A673 (cell line): ENCODE measurements around the gene PRDM16. TPM values are rescaled to one million over a fixed set of nuclear protein-coding genes. Genes with fewer than 3 reads are reported as not detected.

Source experiments
- BruUV-seq: library from RNA; stranded (reverse); fragments of 400-500 nt; replicated peaks from 2 replicates; lab custom pipeline; 2021; lab: Mats Ljungman, UMichigan
- CTCF ChIA-PET: fragments of 300-600 bp; sonication (Branson Sonifier 250); formaldehyde crosslinking; loops from one replicate; lab custom pipeline; 2022; ENCODE audit warnings: antibody characterized with exemption; lab: Charles Lee
- POLR2A ChIA-PET: fragments of 300-600 bp; sonication (Branson Sonifier 250); formaldehyde crosslinking; loops from one replicate; lab custom pipeline; 2022; ENCODE audit warnings: antibody characterized with exemption; ENCODE audit not compliant: low non-redundant PET; lab: Charles Lee
- DNase-seq: peaks from one replicate; pipeline ENCODE4 v3.0.0-alpha.2; 2015; ENCODE audit warnings: low spot score
- H3K27ac ChIP-seq: fragments of 200-600 bp; sonication (generic); 2 replicates; pipeline ENCODE4 v1.5.1; 2016; ENCODE audit warnings: mixed run types, low read depth, mild to moderate bottlenecking, mixed read lengths, antibody characterized with exemption, low read length; ENCODE audit not compliant: poor library complexity, severe bottlenecking
- H3K27me3 ChIP-seq: fragments of 200-600 bp; sonication (generic); replicated peaks from 2 replicates; pipeline ENCODE4 v1.6.1; 2017; ENCODE audit warnings: mixed run types, low read depth, mild to moderate bottlenecking, mixed read lengths, antibody characterized with exemption, low read length; ENCODE audit not compliant: insufficient read depth, poor library complexity
- H3K36me3 ChIP-seq: fragments of 200-600 bp; sonication (generic); 2 replicates; pipeline ENCODE4 v1.6.1; 2016; ENCODE audit warnings: mixed run types, mild to moderate bottlenecking, mixed read lengths, antibody characterized with exemption, low read length; ENCODE audit not compliant: insufficient read depth, poor library complexity, severe bottlenecking
- H3K4me1 ChIP-seq: fragments of 200-600 bp; sonication (generic); 2 replicates; pipeline ENCODE4 v1.6.1; 2017; ENCODE audit warnings: mixed run types, mild to moderate bottlenecking, mixed read lengths, antibody characterized with exemption, low read length; ENCODE audit not compliant: insufficient read depth, poor library complexity, severe bottlenecking
- H3K4me3 ChIP-seq: fragments of 200-600 bp; sonication (generic); 2 replicates; pipeline ENCODE4 v1.5.1; 2016; ENCODE audit warnings: low read depth, mixed run types, mild to moderate bottlenecking, mixed read lengths, low read length; ENCODE audit not compliant: poor library complexity, severe bottlenecking
- H3K9me3 ChIP-seq: fragments of 200-600 bp; sonication (generic); 2 replicates; pipeline ENCODE4 v1.6.1; 2016; ENCODE audit warnings: mixed run types, low read depth, mild to moderate bottlenecking, mixed read lengths, antibody characterized with exemption, low read length; ENCODE audit not compliant: poor library complexity, severe bottlenecking
- CTCF ChIP-seq: fragments of 300-800, 200-600 bp; sonication (generic); conservative IDR thresholded peaks from 2 replicates; pipeline ENCODE4 v1.5.1; 2017; ENCODE audit warnings: low read depth, mild to moderate bottlenecking, antibody characterized with exemption, low read length, moderate library complexity, mixed read lengths
- EZH2 ChIP-seq: fragments of 200-600 bp; sonication (generic); IDR thresholded peaks from 2 replicates; pipeline ENCODE4 v1.6.1; 2017; ENCODE audit warnings: borderline replicate concordance, low read depth, mild to moderate bottlenecking, mixed read lengths, antibody characterized with exemption, low read length; ENCODE audit not compliant: poor library complexity, severe bottlenecking
- intact Hi-C: fragments of 100-400 bp; cut with micrococcal nuclease; formaldehyde crosslinking; loops from one replicate; pipeline ENCODE4 v1.10.0; 2022; ENCODE audit not compliant: unreplicated experiment
- total RNA-seq: library from RNA; stranded (reverse); gene quantifications from 2 replicates; pipeline ENCODE4 v1.2.3, GENCODE V29; 2021

PRDM16 gene
- total RNA-seq, 1 experiment from 2014 or later: 0.49 TPM

DNA sequence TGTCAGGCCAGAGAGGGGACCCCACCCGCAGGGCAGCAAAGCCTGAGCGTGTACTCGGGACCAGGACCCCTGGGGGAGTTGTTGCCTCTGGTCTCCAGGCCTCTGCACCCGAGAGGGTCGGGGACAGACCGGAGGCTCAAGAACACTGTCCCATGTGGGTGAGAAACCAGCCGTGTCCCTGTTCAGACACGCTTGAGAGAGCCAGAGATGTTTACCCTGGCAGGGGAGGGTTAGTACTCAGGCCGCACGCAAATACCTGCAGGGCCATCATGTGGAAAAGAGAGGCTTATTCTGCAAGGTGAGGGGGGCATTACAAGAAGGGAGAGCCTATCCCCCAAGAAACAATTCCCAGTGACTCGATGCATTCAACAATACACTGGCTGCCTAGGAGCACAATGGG, 311.5 kb downstream of the PRDM16 start:
- no peak for DNase-seq
- H3K4me1 ChIP-seq: no peaks in the 10 kb centered on the region
- ChIA-PET CTCF (no interaction called here), POLR2A (no interaction called here)
- no peaks in the 10 kb centered on the region for H3K36me3 ChIP-seq
- H3K27me3 ChIP-seq: peaks cover 42% of the 10 kb centered on the region
- TF ChIP-seq EZH2 (no peak), CTCF (no peak)
- no peak overlapping the region for H3K4me3 ChIP-seq
- H3K9me3 ChIP-seq: no peaks in the 10 kb centered on the region
- no TSS peak for BruUV-seq
- no peak overlapping the region for H3K27ac ChIP-seq
- intact Hi-C loops: no loop called here

- Histone ChIP-seq H3K4me3 (no peak overlapping the region), H3K4me1 (no peaks in the 10 kb centered on the region), H3K9me3 (no peaks in the 10 kb centered on the region), H3K27ac (no peak overlapping the region), H3K27me3 (peaks cover 47% of the 10 kb centered on the region), H3K36me3 (no peaks in the 10 kb centered on the region)
- TF ChIP-seq CTCF: no peak
- no peak for TF ChIP-seq EZH2
- BruUV-seq: no TSS peak
- ChIA-PET POLR2A (no interaction called here), CTCF (no interaction called here)
- intact Hi-C loops: no loop called here
- no peak for DNase-seq
Observed at GRCh38 chr1:3381901-3382300, 312.9 kb downstream of the PRDM16 start.

DNA sequence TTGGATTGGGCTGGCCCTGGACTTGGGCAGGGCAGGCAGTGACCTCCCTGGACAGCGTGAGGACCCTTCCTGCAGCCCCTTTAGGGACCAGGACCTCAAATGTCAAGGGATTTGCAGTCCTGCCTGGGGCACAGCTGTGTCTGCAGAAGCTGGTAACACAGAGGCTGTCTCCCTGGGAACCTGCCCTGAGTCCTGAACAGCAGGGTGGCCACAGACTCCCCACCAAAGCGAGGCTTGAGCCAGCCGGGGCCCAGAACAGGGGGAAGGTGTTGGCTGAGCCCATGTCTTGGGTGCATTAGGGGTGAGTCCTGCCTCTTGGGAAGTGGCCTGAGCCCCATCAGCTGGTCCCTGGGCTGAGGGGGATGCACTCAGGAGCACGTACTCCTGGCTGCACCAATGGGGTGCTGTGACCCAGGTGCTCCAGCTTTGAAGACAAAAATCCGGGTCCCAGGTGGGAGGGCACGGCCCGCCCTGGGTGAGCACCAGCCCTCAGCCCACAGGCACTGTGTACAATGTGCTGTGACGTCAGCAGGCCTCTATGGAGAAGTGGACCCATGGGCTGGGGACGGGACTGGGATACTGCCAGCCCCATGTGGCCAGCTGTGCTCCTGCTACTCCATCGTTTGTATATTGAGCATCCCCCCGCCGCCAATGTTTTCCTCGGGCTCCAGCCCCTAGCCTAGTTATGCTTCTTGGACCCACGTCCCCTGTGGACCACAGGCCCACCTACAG, 313.5 kb downstream of the PRDM16 start:
- Histone ChIP-seq H3K27ac (no peak overlapping the region), H3K4me1 (no peaks in the 10 kb centered on the region), H3K4me3 (no peak overlapping the region), H3K27me3 (peaks cover 49% of the 10 kb centered on the region), H3K36me3 (no peaks in the 10 kb centered on the region), H3K9me3 (no peaks in the 10 kb centered on the region)
- CTCF ChIA-PET: no interaction called here
- no peak for DNase-seq
- TF ChIP-seq CTCF (no peak), EZH2 (no peak)
- POLR2A ChIA-PET: no interaction called here
- intact Hi-C loops: no loop called here
- BruUV-seq: no TSS peak
